NCI-H446 (cell line): ENCODE data around the gene DDI2.
A peak's percentile ranks its signal among the peaks of the same experiment; 100 is the strongest.
"Not testable (repeated sequence)": the region's sequence is repeated elsewhere in the genome, so short reads cannot be mapped to it uniquely, and the experiment has no call there.

Experiments
- DNase-seq, 2 experiments: peaks; one replicate each; lab custom pipeline; 2025; lab: John Stamatoyannopoulos, UW

Gene DDI2

DNA sequence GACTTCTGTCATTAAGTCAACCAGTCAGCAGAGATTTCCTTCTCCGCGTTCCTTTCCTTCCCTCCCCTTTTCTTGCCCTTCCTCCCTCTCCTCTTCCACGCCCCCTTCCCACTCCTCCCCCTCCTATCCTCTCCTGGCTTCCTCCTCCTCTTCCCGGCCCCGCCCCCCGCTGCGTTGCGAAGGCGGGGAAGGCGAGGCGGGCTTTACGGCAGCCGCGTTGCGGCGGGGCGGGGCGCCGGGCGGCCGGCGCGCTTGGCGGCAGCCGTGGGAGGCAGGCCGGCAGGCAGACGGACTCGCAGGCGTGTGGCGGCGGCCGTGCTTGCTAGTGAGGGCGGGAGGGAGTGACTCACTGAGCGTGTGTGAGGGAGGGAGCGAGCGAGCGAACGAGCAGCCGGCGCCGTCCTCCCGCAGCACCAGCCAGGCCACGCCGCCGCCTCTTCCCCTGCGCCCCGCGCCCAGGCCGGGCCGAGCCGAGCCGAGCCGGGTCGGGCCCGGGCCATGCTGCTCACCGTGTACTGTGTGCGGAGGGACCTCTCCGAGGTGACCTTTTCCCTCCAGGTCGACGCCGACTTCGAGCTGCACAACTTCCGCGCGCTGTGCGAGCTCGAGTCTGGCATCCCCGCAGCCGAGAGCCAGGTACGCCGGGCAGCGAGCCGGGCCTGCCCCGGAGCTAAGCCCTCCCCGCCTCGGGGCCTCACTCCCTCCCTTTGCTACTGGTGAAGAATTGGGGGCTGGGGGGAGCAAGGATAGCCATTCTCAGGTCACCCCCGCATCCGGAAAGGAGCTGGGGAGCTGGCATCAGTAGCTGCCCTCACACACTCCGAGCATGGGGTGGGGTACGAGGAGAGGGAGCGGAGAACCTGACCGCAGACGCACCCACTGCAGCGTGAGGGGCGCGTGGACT, at the start of gene DDI2:
Gene DDI2, plus strand, starts transcription at position 286 of the 904 bp plus-strand sequence. Its CDS starts 213 bp downstream, at position 499.
- peak; percentile 95 to 99 for DNase-seq

DNA sequence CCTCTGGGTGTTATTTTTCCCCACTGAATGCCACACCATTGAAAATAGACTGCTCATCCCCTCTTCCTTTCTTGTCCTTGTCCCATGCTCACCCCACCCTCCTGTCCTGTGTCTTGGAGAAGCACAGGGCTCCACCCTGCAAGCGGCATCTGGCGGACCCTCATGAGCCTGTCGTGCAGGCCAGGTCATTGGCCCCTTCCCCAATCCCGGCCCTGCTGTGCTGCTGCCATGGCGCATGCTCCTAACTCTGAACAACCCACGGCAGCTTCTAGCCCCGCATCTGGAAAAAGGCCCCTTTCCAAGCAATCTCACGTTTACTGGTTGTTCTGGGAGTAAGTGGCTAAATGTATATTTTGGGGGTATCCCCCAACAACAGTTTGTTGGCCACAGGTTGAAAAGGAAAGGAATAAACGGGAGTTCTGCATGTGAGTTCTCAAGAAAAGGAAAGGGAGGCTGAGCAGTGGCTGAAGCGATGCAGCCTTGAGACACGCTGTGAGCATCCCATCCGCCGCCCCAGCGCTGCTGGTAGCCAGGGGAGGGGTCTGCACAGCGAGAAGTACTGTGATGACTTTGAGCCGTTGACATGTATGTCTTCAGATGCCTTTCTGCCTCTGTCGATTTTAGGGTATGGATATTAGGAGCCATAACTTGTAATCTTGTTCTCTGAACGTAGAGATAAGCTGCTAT, 48.7 kb upstream of the DDI2 start:
- no peak for DNase-seq

- no peak for DNase-seq
Observed at GRCh38 chr1:15570861-15571260, 46.4 kb upstream of the DDI2 start.

DNA sequence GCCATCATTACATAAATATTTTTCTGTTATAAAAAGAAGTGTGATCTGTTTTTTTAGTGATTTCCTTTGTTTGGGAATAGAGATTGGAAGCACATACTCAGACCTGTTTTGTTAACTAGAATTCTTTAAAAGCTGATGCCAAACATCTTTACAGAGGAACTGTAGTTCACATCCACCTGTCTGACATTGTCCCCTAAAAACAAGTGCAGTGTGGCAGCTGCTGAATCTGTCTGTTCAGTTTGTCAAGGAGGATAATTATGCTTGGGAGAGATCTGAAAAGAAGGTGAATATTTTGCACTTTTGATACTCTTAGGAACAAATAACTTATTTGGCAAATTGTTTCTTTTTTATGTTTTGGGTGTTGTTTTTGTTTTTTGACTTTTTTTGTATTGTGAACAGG, 46.0 kb upstream of the DDI2 start:
- no peak for DNase-seq

DNA sequence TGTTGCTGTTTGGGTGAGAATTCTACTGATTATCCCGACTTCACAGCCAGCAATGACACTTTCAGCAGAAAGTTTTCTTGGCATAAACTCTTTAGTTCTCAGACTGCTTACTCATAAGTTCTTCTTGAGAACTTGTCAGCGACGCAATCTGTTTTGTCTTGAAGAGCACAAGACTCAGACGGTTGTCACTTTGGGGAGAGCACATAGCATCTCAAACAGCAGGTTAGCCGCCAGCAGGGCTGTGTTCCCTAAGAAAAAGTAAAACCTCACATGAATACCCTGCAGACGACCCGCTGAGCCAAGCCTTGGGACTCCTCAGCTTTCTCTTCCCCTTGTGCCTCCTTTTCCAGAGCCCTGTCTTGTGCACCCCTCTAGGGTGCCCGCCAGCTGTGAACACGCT, 43.8 kb upstream of the DDI2 start:
- no peak for DNase-seq

GRCh38 chr1:15574741-15575140, 42.5 kb upstream of the DDI2 start:
- DNase-seq: no peak

DNA sequence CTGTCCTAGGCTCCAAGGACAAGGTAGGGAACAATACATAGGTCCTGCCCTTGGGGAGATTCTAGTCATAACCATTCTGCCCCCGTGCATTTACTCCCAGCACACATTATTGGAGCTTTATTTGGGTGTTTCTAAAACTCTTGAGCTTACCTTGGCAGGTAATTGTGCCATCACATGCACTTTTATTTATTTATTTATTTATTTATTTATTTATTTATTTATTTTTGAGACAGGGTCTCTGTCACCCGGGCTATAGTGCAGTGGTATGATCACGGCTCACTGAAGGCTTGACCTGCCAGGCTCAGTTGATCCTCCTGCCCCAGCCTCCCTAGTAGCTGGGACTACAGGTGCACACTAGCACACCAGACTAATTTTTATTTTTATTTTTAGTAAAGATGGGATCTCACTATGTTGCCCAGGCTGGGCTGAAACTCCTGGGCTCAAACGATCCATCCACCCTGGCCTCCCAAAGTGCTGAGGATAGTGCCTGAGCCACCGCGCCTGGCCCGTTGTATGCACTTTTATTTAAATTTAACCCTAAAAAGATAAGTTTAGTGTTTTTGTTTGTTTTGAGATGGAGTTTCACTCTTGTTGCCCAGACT, 41.6 kb upstream of the DDI2 start:
- DNase-seq: no peak

GRCh38 chr1:15577691-15578090, 39.6 kb upstream of the DDI2 start:
- no peak for DNase-seq

- DNase-seq: no peak
Observed at GRCh38 chr1:15578921-15579682, 38.2 kb upstream of the DDI2 start.

GRCh38 chr1:15579683-15580047, 37.6 kb upstream of the DDI2 start:
- DNase-seq: no peak

DNA sequence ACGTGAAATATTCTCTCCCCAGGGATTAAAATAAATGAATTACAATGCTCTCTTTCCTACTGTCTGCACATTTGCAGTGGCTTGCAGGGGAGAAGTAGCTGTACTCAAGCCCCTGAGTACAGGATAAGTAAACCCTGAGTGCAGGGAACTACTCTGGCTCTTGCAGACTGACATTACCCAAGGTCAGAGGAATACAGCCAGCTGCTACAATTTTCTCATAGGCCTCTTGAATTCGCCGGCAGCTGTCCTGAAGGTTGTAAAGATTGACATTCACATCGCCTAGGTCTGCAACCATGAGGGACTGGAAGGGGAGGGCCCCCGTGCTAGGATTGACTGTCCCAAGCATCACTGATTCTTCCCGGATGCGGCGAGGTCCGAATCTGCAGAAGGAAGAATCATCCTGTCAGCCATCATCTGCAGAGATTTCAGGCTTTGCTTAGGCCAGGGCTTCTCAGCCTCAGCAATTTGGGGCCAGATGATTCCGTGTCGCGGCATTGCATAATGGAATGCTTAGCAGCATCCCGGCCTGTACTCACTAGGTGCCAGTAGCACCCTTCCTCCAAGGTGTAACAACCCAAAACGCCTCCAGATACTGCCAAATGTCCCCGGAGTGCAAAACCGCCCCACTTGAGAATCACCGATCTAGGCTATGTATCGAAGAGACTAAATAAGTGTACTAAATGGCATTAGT, 34.1 kb upstream of the DDI2 start:
- DNase-seq: no peak

GRCh38 chr1:15584489-15585363, 32.5 kb upstream of the DDI2 start, which contains the start of gene AGMAT:
TSS of gene AGMAT (minus strand) at chr1:15585051. CDS start at chr1:15584967, 84 bp downstream.
- no peak for DNase-seq

DNA sequence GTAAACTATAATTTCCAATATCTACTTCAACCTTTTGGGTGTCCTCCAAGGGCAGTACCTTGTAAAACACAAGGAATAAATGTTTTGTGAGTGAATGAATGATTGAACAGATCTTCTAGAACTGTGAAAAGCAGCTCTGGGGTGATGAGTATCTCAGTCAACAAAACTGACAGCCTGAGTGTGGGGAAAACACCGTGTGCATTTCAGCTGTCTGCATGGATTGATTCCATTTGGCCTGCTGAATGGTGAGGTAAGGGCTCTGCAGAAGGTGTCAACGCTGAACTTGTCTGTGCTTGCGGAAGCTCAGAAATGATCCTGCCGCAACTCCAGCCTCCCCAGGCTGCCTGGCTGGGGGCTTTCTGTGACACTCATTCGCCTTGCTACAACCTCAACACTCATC, 25.0 kb upstream of the DDI2 start:
- no peak for DNase-seq

DNA sequence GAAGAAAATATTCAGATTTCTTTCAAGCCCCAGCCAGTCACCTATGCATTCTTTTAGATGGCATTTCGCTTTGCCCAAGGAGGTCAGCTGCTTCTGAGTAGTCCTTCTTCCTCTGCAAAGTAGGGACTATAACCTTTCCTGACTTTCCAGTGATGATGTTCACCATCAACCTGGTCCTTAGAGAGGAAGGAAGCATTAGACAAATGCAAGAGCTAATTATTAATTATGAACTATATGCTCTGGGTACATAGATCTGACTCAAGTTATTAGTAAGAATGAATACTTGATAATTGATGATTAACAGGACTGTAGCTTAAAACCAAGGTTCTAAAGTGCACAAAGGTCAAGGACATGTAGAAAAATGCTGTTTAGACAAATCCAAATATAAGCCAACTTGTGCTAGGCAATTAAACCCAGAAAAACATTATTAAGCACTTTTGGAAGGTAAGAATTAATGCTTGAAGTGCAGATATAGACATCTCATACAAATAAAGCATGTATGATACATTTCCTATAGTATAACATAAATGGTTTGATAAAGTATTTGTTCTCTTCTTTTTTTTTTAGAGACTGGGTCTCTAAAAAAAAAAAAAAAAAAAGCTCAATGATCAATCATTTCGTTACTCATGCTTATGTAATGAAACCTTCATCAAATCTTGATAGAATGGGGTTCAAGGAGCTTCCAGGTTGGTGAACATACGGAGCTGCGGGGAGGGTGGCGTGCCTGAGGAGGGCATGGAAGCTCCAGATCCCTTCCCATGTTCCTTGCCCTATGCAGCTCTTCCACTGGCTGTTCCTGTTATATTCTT, 21.2 kb upstream of the DDI2 start:
- no peak for DNase-seq

DNA sequence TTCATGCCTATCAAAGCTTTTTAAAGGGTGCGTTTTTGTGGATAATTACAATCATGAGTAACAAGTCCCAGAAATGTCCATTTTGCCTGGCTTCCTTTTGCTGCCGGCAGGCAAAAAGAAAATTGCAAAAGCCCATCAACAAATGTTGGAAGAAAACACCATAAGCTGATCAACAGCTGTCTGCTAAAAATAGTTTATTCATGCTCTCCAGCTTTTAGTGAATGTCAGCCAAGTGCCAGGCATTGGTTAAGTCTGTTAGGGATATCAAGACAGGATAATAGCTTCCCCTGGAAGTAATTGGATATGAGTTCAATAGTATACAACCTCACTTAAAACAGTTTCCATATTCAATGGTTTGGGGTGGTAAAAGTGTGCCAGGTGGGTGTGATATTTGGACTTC, 18.8 kb upstream of the DDI2 start:
- no peak for DNase-seq

- DNase-seq: peak; percentile 94 to 99
Observed at GRCh38 chr1:15603050-15603965, 13.9 kb upstream of the DDI2 start.

DNA sequence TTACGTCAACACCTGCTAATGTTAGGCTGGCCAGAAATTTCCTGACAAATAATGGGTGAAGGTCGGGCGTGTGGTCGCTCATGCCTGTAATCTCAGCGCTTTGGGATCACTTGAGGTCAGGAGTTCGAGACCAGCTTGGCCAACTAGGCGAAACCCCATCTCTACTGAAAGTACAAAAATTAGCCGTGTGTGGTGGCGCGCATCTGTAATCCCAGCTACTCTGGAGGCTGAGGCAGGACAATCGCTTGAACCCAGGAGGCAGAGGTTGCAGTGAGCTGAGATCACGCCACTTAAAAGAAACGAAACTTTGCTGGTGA, 13.3 kb upstream of the DDI2 start:
- not testable (repeated sequence) for DNase-seq

DNA sequence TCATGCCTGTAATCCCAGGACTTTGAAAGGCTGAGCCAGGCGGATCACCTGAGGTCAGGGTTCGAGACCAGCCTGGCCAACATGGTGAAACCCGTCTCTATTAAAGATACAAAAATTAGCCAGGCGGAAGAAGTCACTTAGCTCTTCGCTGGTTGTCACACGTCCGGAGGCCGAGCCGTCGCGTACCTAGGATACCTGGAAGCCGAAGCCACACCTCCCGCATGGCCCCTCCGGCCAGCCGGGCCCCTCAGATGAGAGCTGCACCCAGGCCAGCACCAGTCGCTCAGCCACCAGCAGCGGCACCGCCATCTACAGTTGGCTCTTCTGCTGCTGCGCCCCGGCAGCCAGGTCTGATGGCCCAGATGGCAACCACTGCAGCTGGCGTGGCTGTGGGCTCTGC, 12.9 kb upstream of the DDI2 start:
- DNase-seq: not testable (repeated sequence)
